B cell (primary cell): ENCODE data around the gene PKDREJ.

Experiments used
- EZH2 ChIP-seq: IDR thresholded peaks from 2 replicates; pipeline ENCODE4 v1.6.1; 2012; ENCODE audit warnings: borderline replicate concordance, low read depth, mild to moderate bottlenecking, moderate library complexity, low read length; ENCODE audit not compliant: insufficient read depth, poor library complexity, severe bottlenecking
- TF ChIP-seq, protein P1 (sequence below): fragments of 200-600 bp; IDR thresholded peaks from one replicate; pipeline ENCODE4 v1.8.0; 2022; ENCODE audit warnings: antibody characterized with exemption, mild to moderate bottlenecking

DNA sequence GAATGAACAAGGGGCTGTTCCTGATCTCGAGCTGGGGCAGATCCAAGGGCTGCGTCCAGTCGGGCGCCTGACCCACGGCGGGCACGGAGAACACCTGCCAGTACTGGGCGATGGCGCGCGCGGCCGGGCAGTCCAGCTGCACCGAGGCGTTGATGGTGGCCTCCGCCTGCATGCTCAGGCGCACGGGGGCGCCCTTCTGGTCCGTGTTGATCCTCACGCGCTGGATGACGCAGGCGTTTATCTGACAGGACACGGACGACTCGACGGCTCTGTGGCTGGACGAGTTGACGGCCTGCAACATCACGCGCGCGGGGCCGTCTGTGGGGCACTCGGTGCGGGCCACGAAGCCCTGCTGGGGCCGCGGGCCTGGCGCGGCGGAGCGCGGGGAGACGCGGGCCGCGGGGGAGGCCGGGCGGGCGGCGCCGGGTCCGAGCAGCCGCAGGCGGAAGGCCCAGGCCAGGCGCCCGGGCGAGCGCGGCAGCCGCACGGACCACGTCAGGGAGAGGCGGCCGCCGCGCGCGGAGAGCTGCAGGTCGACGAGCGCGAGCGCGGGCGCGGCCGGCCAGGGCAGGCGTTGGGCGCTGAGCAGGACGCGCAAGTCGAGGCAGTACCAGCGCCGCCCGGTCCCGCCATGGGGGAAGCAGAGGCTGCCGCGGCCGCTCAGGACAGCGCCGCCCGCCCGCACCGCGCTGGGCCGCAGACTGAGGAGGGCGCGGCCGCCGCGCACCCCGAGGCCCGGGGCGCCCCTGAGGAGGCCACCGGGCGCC is 511 bp downstream of the PKDREJ start:
- TF ChIP-seq, protein P1, sequence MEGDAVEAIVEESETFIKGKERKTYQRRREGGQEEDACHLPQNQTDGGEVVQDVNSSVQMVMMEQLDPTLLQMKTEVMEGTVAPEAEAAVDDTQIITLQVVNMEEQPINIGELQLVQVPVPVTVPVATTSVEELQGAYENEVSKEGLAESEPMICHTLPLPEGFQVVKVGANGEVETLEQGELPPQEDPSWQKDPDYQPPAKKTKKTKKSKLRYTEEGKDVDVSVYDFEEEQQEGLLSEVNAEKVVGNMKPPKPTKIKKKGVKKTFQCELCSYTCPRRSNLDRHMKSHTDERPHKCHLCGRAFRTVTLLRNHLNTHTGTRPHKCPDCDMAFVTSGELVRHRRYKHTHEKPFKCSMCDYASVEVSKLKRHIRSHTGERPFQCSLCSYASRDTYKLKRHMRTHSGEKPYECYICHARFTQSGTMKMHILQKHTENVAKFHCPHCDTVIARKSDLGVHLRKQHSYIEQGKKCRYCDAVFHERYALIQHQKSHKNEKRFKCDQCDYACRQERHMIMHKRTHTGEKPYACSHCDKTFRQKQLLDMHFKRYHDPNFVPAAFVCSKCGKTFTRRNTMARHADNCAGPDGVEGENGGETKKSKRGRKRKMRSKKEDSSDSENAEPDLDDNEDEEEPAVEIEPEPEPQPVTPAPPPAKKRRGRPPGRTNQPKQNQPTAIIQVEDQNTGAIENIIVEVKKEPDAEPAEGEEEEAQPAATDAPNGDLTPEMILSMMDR, result peak; percentile 23
- no peak for TF ChIP-seq EZH2
